ENCODE measurements around the gene RADIL. TPM values are rescaled to one million over a fixed set of nuclear protein-coding genes. Genes with fewer than 3 reads are reported as not detected.

Gene RADIL
- total RNA-seq, 1 experiment from 2014 or later: not detected

GRCh38 chr7:4833176-4833575, 50.3 kb downstream of the RADIL start:
- Mint-ChIP-seq H3K4me3 (ENCODE audit: unreplicated experiment) (no peak overlapping the region), H3K4me1 (ENCODE audit: low read depth, unreplicated experiment) (no peaks in the 10 kb centered on the region), H3K9me3 (ENCODE audit: unreplicated experiment) (no peaks in the 10 kb centered on the region), H3K27ac (ENCODE audit: unreplicated experiment) (no peak overlapping the region), H3K27me3 (ENCODE audit: insufficient read depth, unreplicated experiment) (no peaks in the 10 kb centered on the region), H3K36me3 (ENCODE audit: insufficient read depth, unreplicated experiment) (no peaks in the 10 kb centered on the region)
- ChIA-PET CTCF (interaction anchor here (1.3 kb wide), 1 partner anchor 141 kb away, joined by 3 read pairs; no protein-coding TSS in a partner anchor), POLR2A (no interaction called here)
- intact Hi-C loops (cut with micrococcal nuclease; ENCODE audit: unreplicated experiment): no loop called here
- no peak overlapping the region for H3K4me3 ChIP-seq (ENCODE audit: low read depth, low read length)
- no peaks in the 10 kb centered on the region for H3K9me3 ChIP-seq
- no peak for DNase-seq
- no peaks in the 10 kb centered on the region for H3K27me3 ChIP-seq (replicated peaks; ENCODE audit: control insufficient read depth, insufficient read depth, low read length)
- no peaks in the 10 kb centered on the region for H3K36me3 ChIP-seq (ENCODE audit: control insufficient read depth, insufficient read depth, low read length)
- no peaks in the 10 kb centered on the region for H3K4me1 ChIP-seq
- no TSS peak for BruUV-seq (replicated peaks)
- TF ChIP-seq, protein P1, sequence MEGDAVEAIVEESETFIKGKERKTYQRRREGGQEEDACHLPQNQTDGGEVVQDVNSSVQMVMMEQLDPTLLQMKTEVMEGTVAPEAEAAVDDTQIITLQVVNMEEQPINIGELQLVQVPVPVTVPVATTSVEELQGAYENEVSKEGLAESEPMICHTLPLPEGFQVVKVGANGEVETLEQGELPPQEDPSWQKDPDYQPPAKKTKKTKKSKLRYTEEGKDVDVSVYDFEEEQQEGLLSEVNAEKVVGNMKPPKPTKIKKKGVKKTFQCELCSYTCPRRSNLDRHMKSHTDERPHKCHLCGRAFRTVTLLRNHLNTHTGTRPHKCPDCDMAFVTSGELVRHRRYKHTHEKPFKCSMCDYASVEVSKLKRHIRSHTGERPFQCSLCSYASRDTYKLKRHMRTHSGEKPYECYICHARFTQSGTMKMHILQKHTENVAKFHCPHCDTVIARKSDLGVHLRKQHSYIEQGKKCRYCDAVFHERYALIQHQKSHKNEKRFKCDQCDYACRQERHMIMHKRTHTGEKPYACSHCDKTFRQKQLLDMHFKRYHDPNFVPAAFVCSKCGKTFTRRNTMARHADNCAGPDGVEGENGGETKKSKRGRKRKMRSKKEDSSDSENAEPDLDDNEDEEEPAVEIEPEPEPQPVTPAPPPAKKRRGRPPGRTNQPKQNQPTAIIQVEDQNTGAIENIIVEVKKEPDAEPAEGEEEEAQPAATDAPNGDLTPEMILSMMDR (IDR thresholded peaks at IDR 0.05; ENCODE audit: insufficient read depth in 1 of 2, low read depth in 1 of 2, low read length in 1 of 2, severe bottlenecking in 1 of 2, unreplicated experiment in 1 of 2): no peak

GRCh38 chr7:4832711-4833110, 50.8 kb downstream of the RADIL start:
- CTCF ChIA-PET: interaction anchor here (1.3 kb wide), 1 partner anchor 141 kb away, joined by 3 read pairs; no protein-coding TSS in a partner anchor
- Histone ChIP-seq H3K4me3 (ENCODE audit: low read depth, low read length) (no peak overlapping the region), H3K9me3 (no peaks in the 10 kb centered on the region), H3K4me1 (no peaks in the 10 kb centered on the region), H3K36me3 (ENCODE audit: control insufficient read depth, insufficient read depth, low read length) (no peaks in the 10 kb centered on the region), H3K27me3 (replicated peaks; ENCODE audit: control insufficient read depth, insufficient read depth, low read length) (no peaks in the 10 kb centered on the region)
- no peak for DNase-seq
- Mint-ChIP-seq H3K27ac (ENCODE audit: unreplicated experiment) (no peak overlapping the region), H3K4me3 (ENCODE audit: unreplicated experiment) (no peak overlapping the region), H3K36me3 (ENCODE audit: insufficient read depth, unreplicated experiment) (no peaks in the 10 kb centered on the region), H3K9me3 (ENCODE audit: unreplicated experiment) (no peaks in the 10 kb centered on the region), H3K27me3 (ENCODE audit: insufficient read depth, unreplicated experiment) (no peaks in the 10 kb centered on the region), H3K4me1 (ENCODE audit: low read depth, unreplicated experiment) (no peaks in the 10 kb centered on the region)
- POLR2A ChIA-PET: no interaction called here
- TF ChIP-seq, protein P1 (IDR thresholded peaks at IDR 0.05; ENCODE audit: insufficient read depth in 1 of 2, low read depth in 1 of 2, low read length in 1 of 2, severe bottlenecking in 1 of 2, unreplicated experiment in 1 of 2): no peak
- intact Hi-C loops (cut with micrococcal nuclease; ENCODE audit: unreplicated experiment): no loop called here
- BruUV-seq (replicated peaks): no TSS peak

DNA sequence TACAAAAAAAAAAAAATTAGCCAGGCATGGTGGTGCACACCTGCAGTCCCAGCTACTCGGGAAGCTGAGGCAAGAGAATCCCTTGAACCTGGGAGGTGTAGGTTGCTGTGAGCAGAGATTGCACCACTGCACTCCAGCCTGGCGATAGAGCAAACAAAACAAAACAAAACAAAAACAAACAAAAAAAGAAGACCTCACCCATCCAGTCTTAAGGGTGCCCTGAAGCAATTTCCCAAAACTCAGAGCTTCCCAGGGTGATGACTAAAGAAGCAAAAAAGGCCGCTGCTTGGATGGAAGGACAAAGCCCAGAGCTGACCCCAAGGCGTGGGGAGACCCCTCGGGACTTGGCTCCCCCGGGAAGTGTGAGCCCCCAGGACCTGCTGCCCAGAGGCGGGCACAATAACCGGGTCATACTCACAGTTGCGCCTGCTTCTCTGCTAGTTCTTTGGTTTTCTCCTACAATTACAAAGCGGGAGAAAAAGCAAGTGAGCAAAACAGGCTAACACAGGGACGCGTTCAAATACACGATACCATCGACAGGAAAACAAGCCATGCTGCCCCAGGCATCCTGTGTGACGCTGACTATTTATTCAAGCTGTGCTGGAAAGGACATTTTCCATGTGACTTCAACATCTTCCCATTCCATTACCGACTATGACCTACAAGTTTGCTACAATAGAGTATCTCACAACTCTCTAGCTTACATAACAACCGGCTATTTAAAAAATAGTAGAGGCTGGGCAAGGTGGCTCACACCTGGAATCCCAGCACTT, 51.6 kb downstream of the RADIL start:
- H3K27me3 Mint-ChIP-seq (ENCODE audit: insufficient read depth, unreplicated experiment): no peaks in the 10 kb centered on the region
- POLR2A ChIA-PET: no interaction called here

More for the DNA sequence above, 51.6 kb downstream of the RADIL start:
- Mint-ChIP-seq H3K4me3 (ENCODE audit: unreplicated experiment) (no peak overlapping the region), H3K27ac (ENCODE audit: unreplicated experiment) (no peak overlapping the region), H3K36me3 (ENCODE audit: insufficient read depth, unreplicated experiment) (no peaks in the 10 kb centered on the region), H3K4me1 (ENCODE audit: low read depth, unreplicated experiment) (no peaks in the 10 kb centered on the region), H3K9me3 (ENCODE audit: unreplicated experiment) (no peaks in the 10 kb centered on the region)
- H3K27me3 ChIP-seq (replicated peaks; ENCODE audit: control insufficient read depth, insufficient read depth, low read length): no peaks in the 10 kb centered on the region
- no peaks in the 10 kb centered on the region for H3K4me1 ChIP-seq
- TF ChIP-seq, protein P1 (IDR thresholded peaks at IDR 0.05; ENCODE audit: insufficient read depth in 1 of 2, low read depth in 1 of 2, low read length in 1 of 2, severe bottlenecking in 1 of 2, unreplicated experiment in 1 of 2): no peak
- no peaks in the 10 kb centered on the region for H3K9me3 ChIP-seq
- intact Hi-C loops (cut with micrococcal nuclease; ENCODE audit: unreplicated experiment): loop anchor here (2.0 kb wide), 1 partner anchor 253 kb away; no protein-coding TSS in a partner anchor
- no peak overlapping the region for H3K4me3 ChIP-seq (ENCODE audit: low read depth, low read length)
- H3K36me3 ChIP-seq (ENCODE audit: control insufficient read depth, insufficient read depth, low read length): no peaks in the 10 kb centered on the region
- BruUV-seq (replicated peaks): no TSS peak
- DNase-seq: no peak
- CTCF ChIA-PET: interaction anchor here (0.7 kb wide), 1 partner anchor 331 kb away, joined by 4 read pairs; no protein-coding TSS in a partner anchor

All from Caco-2 (cell line).